ENCODE measurements around the gene FGD6. TPM values are rescaled to one million over a fixed set of nuclear protein-coding genes. Genes with fewer than 3 reads are reported as not detected.

The FGD6 gene
- total RNA-seq, 1 experiment from 2014 or later, result 14.3 TPM

- no TSS peak for BruUV-seq (replicated peaks)
- Histone ChIP-seq H3K4me3 (ENCODE audit: low read length) (peak overlapping the region; percentile 59), H3K4me2 (ENCODE audit: low read length) (peak overlapping the region; percentile 81), H3K9ac (ENCODE audit: low read length) (peak overlapping the region; percentile 74), H2AFZ (ENCODE audit: low read length) (no peak overlapping the region), H3K36me3 (ENCODE audit: low read depth, low read length) (no peaks in the 10 kb centered on the region), H3K4me1 (ENCODE audit: insufficient read depth, low read length) (peaks cover 69% of the 10 kb centered on the region), H3K79me2 (ENCODE audit: low read length) (peaks cover 91% of the 10 kb centered on the region), H3K27me3 (ENCODE audit: low read length) (no peaks in the 10 kb centered on the region), H3F3A (ENCODE audit: low read length, unreplicated experiment) (no peaks in the 10 kb centered on the region), H3K9me3 (ENCODE audit: low read length) (no peaks in the 10 kb centered on the region), H3K9me2 (replicated peaks; ENCODE audit: low read length) (no peaks in the 10 kb centered on the region), H3K27ac (ENCODE audit: low read length) (peak overlapping the region; percentile 97), H4K20me1 (ENCODE audit: low read length) (no peaks in the 10 kb centered on the region)
- intact Hi-C loops (cut with micrococcal nuclease), result no loop called here
- no peak for ATAC-seq
- peak; percentile 39 for DNase-seq
- TF ChIP-seq CTCF (conservative IDR thresholded peaks at IDR 0.05; ENCODE audit: low read depth, low read length), result no peak
- TF ChIP-seq EZH2 (IDR thresholded peaks at IDR 0.05; ENCODE audit: low read length, unreplicated experiment), result no peak
- no peak for TF ChIP-seq EZH2phosphoT487 (IDR thresholded peaks at IDR 0.05; ENCODE audit: borderline replicate concordance, low read length)
- ChIA-PET CTCF (no interaction called here), POLR2A (ENCODE audit: unreplicated experiment) (interaction anchor here (0.6 kb wide), 1 partner anchor 1664 kb away, joined by 4 read pairs; no protein-coding TSS in a partner anchor)
Measured at GRCh38 chr12:95202691-95203486, 14.4 kb downstream of the FGD6 start.

- TF ChIP-seq CTCF (conservative IDR thresholded peaks at IDR 0.05; ENCODE audit: low read depth, low read length) (no peak), EZH2phosphoT487 (IDR thresholded peaks at IDR 0.05; ENCODE audit: borderline replicate concordance, low read length) (no peak), EZH2 (IDR thresholded peaks at IDR 0.05; ENCODE audit: low read length, unreplicated experiment) (no peak)
- H3K4me1 ChIP-seq (ENCODE audit: insufficient read depth, low read length), result peaks cover 65% of the 10 kb centered on the region
- no peaks in the 10 kb centered on the region for H4K20me1 ChIP-seq (ENCODE audit: low read length)
- ATAC-seq (peak; percentile 45), DNase-seq (peak; percentile 87)
- no peaks in the 10 kb centered on the region for H3K36me3 ChIP-seq (ENCODE audit: low read depth, low read length)
- H3F3A ChIP-seq (ENCODE audit: low read length, unreplicated experiment), result no peaks in the 10 kb centered on the region
- H3K79me2 ChIP-seq (ENCODE audit: low read length), result peaks cover 90% of the 10 kb centered on the region
- no peaks in the 10 kb centered on the region for H3K27me3 ChIP-seq (ENCODE audit: low read length)
- H3K9me3 ChIP-seq (ENCODE audit: low read length), result no peaks in the 10 kb centered on the region
- intact Hi-C loops (cut with micrococcal nuclease), result loop anchor here (2.0 kb wide), 1 partner anchor 14 kb away; no protein-coding TSS in a partner anchor
- H3K4me2 ChIP-seq (ENCODE audit: low read length), result peak overlapping the region; percentile 82
- no peaks in the 10 kb centered on the region for H3K9me2 ChIP-seq (replicated peaks; ENCODE audit: low read length)
- no TSS peak for BruUV-seq (replicated peaks)
- peak overlapping the region; percentile 60 for H3K4me3 ChIP-seq (ENCODE audit: low read length)
- H2AFZ ChIP-seq (ENCODE audit: low read length), result no peak overlapping the region
- POLR2A ChIA-PET (ENCODE audit: unreplicated experiment), result no interaction called here
- peak overlapping the region; percentile 73 for H3K9ac ChIP-seq (ENCODE audit: low read length)
- CTCF ChIA-PET, result no interaction called here
- H3K27ac ChIP-seq (ENCODE audit: low read length), result peak overlapping the region; percentile 95
Measured at GRCh38 chr12:95201056-95201670, 16.1 kb downstream of the FGD6 start.
